HepG2 (cell line): Measurements from ENCODE around the gene THRA. TPM values are rescaled to one million over a fixed set of nuclear protein-coding genes. Genes with fewer than 3 reads are reported as not detected.

Experiments
- ATF5 ChIP-seq: sonication (generic); formaldehyde crosslinking; IDR thresholded peaks from 2 replicates; pipeline ENCODE4 v1.4.0; 2020; ENCODE audit warnings: mild to moderate bottlenecking, low read depth, missing genetic modification reagents
- BCL6 ChIP-seq: IDR thresholded peaks from 2 replicates; pipeline ENCODE4 v1.6.1; 2016; ENCODE audit warnings: missing genetic modification reagents, missing compliant biosample characterization
- BRD4 ChIP-seq: sonication (generic); formaldehyde crosslinking; IDR thresholded peaks from 2 replicates; pipeline ENCODE4 v1.4.0; 2020; ENCODE audit warnings: missing genetic modification reagents
- FOXO4 ChIP-seq: sonication (generic); formaldehyde crosslinking; conservative IDR thresholded peaks from 2 replicates; pipeline ENCODE4 v1.8.1; 2023; ENCODE audit warnings: missing genetic modification reagents
- GMEB2 ChIP-seq: IDR thresholded peaks from 2 replicates; pipeline ENCODE4 v1.6.1; 2016; ENCODE audit warnings: missing biosample characterization, missing genetic modification reagents, low read depth
- HMG20A ChIP-seq: IDR thresholded peaks from 2 replicates; pipeline ENCODE4 v1.6.1; 2016; ENCODE audit warnings: borderline replicate concordance
- IRF1 ChIP-seq: sonication (generic); formaldehyde crosslinking; IDR thresholded peaks from 2 replicates; pipeline ENCODE4 v1.4.0; 2020; ENCODE audit warnings: low read depth, mild to moderate bottlenecking, missing genetic modification reagents
- MLX ChIP-seq: IDR thresholded peaks from 2 replicates; pipeline ENCODE4 v1.6.1; 2016
- PBX3 ChIP-seq: sonication (generic); formaldehyde crosslinking; IDR thresholded peaks from 2 replicates; pipeline ENCODE4 v1.8.1; 2023; ENCODE audit warnings: missing genetic modification reagents, inconsistent platforms, borderline replicate concordance
- PRMT3 ChIP-seq: sonication (generic); formaldehyde crosslinking; IDR thresholded peaks from 2 replicates; pipeline ENCODE4 v1.8.1; 2022; ENCODE audit warnings: low read depth, mild to moderate bottlenecking, moderate library complexity, missing genetic modification reagents, borderline replicate concordance
- RNF2 ChIP-seq: fragments of 450-650 bp; conservative IDR thresholded peaks from 2 replicates; pipeline ENCODE4 v1.6.1; 2016; ENCODE audit warnings: low read depth
- SRSF1 ChIP-seq: fragments of 200-400 bp; formaldehyde crosslinking; optimal IDR thresholded peaks from 2 replicates; pipeline ENCODE3; 2017; ENCODE audit warnings: mild to moderate bottlenecking, low read depth, low read length, moderate library complexity
- ZBTB7A ChIP-seq: sonication (generic); formaldehyde crosslinking; IDR thresholded peaks from 2 replicates; pipeline ENCODE4 v1.8.0; 2022; ENCODE audit warnings: mild to moderate bottlenecking, missing genetic modification reagents
- ZFP90 ChIP-seq: sonication (generic); formaldehyde crosslinking; IDR thresholded peaks from 2 replicates; pipeline ENCODE4 v1.8.0; 2022; ENCODE audit warnings: missing genetic modification reagents, mild to moderate bottlenecking, inconsistent platforms, borderline replicate concordance
- ZKSCAN8 ChIP-seq: IDR thresholded peaks from 2 replicates; pipeline ENCODE4 v1.6.1; 2016; ENCODE audit warnings: borderline replicate concordance, missing genetic modification reagents, missing compliant biosample characterization
- ZNF503 ChIP-seq: sonication (generic); formaldehyde crosslinking; IDR thresholded peaks from 2 replicates; pipeline ENCODE4 v1.4.0; 2020; ENCODE audit warnings: missing genetic modification reagents
- ZSCAN22 ChIP-seq: sonication (generic); formaldehyde crosslinking; IDR thresholded peaks from 2 replicates; pipeline ENCODE4 v1.4.0; 2020; ENCODE audit warnings: mild to moderate bottlenecking, missing genetic modification reagents
- polyA plus RNA-seq, 8 experiments: library from polyadenylated mRNA; depleted of rRNA in 3 of 8; stranded (reverse) in 7 of 8; unstranded in 1 of 8; fragments of >200 nt; fragmentation: Illumina TruSeq in 4 of 8; extraction: Trizol in 4 of 8; gene quantifications; 2 replicates each; pipeline versions ENCODE4 v1.2.1 to v1.2.3, GENCODE V29; 2011 to 2016; ENCODE audit warnings: low read depth in 4 of 8, missing spikeins in 1 of 8, mixed read lengths in 1 of 8; ENCODE audit not compliant: insufficient read depth in 1 of 8
- total RNA-seq, 5 experiments: library from RNA; depleted of rRNA; stranded (reverse); fragments of >200 nt; fragmentation: Illumina TruSeq; extraction: Trizol; gene quantifications; 2 replicates each; pipeline ENCODE4 v1.2.3, GENCODE V29; 2016; ENCODE audit warnings: low read depth in 1 of 5

The THRA gene
- total and polyA plus RNA-seq, 2 of the 13 experiments (the other 11 are each of a cell fraction or from before 2014, with no cell fraction given): 8.0 to 9.9 TPM

GRCh38 chr17:40113110-40113906, 50.5 kb downstream of the THRA start (continued):
- TF ChIP-seq MLX (CRISPR knock-in tag) (peak; percentile 74), BRD4 (CRISPR knock-in tag) (peak; percentile 92), PRMT3 (no peak), PBX3 (CRISPR knock-in tag) (peak; percentile 43; the same call in 1 of the 2 replicates), IRF1 (CRISPR knock-in tag) (peak; percentile 68; the same call in 1 of the 2 replicates), HMG20A (peak; percentile 49; the same call in 1 of the 2 replicates), ZKSCAN8 (CRISPR knock-in tag) (peak; percentile 88; the same call in 1 of the 2 replicates), ZFP90 (CRISPR knock-in tag) (peak; percentile 63), ZSCAN22 (CRISPR knock-in tag) (no peak), BCL6 (CRISPR knock-in tag) (peak; percentile 94), SRSF1 (peak; percentile 75), ATF5 (CRISPR knock-in tag) (no peak), FOXO4 (no peak), RNF2 (peak; percentile 82), ZNF503 (CRISPR knock-in tag) (peak; percentile 78), GMEB2 (CRISPR knock-in tag) (no peak), ZBTB7A (CRISPR knock-in tag) (no peak; the same call in 1 of the 2 replicates)
